Measurements from ENCODE around the gene CDK5RAP3. TPM values are rescaled to one million over a fixed set of nuclear protein-coding genes. Genes with fewer than 3 reads are reported as not detected.
"Not testable (repeated sequence)": the region's sequence is repeated elsewhere in the genome, so short reads cannot be mapped to it uniquely, and the experiment has no call there.

The CDK5RAP3 gene
- total RNA-seq, 1 experiment from 2014 or later: 59.4 TPM

GRCh38 chr17:48002266-48002915 is 31.5 kb downstream of the CDK5RAP3 start:
- H3K27me3 ChIP-seq: no peaks in the 10 kb centered on the region
- H3K9me3 ChIP-seq: no peaks in the 10 kb centered on the region
- no peaks in the 10 kb centered on the region for H3K36me3 ChIP-seq
- H3K4me3 ChIP-seq: no peak overlapping the region
- DNase-seq: peak; percentile 31

- Histone ChIP-seq H3K36me3 (no peaks in the 10 kb centered on the region), H3K9me3 (no peaks in the 10 kb centered on the region), H3K4me3 (no peak overlapping the region), H3K27me3 (no peaks in the 10 kb centered on the region)
- DNase-seq: peak; percentile 12
Measured at GRCh38 chr17:48002916-48003416, 32.1 kb downstream of the CDK5RAP3 start.

GRCh38 chr17:48003417-48004151 is 32.7 kb downstream of the CDK5RAP3 start:
- 0 out of 2 replicates have a peak, but pooled peaks cover under 1% of the 10 kb centered on the region for H3K27me3 ChIP-seq
- H3K4me3 ChIP-seq: no peak overlapping the region
- no peaks in the 10 kb centered on the region for H3K9me3 ChIP-seq
- DNase-seq: no peak
- no peaks in the 10 kb centered on the region for H3K36me3 ChIP-seq

- Histone ChIP-seq H3K36me3 (no peaks in the 10 kb centered on the region), H3K9me3 (no peaks in the 10 kb centered on the region), H3K4me3 (no peak overlapping the region), H3K27me3 (0 out of 2 replicates have a peak, but pooled peaks cover 2% of the 10 kb centered on the region)
- no peak for DNase-seq
Measured at GRCh38 chr17:48004983-48005382, 34.1 kb downstream of the CDK5RAP3 start.

GRCh38 chr17:48006936-48007709 is 36.2 kb downstream of the CDK5RAP3 start:
- no peaks in the 10 kb centered on the region for H3K36me3 ChIP-seq
- no peak for DNase-seq
- 0 out of 2 replicates have a peak, but pooled peaks cover 2% of the 10 kb centered on the region for H3K27me3 ChIP-seq
- H3K9me3 ChIP-seq: no peaks in the 10 kb centered on the region
- H3K4me3 ChIP-seq: no peak overlapping the region

- Histone ChIP-seq H3K9me3 (no peaks in the 10 kb centered on the region), H3K36me3 (no peaks in the 10 kb centered on the region)
- no peak for DNase-seq
Measured at GRCh38 chr17:48010193-48010592, 39.3 kb downstream of the CDK5RAP3 start.

GRCh38 chr17:48011405-48012150 is 40.7 kb downstream of the CDK5RAP3 start:
- Histone ChIP-seq H3K36me3 (no peaks in the 10 kb centered on the region), H3K4me3 (no peak overlapping the region), H3K27me3 (0 out of 2 replicates have a peak, but pooled peaks cover 2% of the 10 kb centered on the region), H3K9me3 (no peaks in the 10 kb centered on the region)
- DNase-seq: peak; percentile 44

More at GRCh38 chr17:48010193-48010592, 39.3 kb downstream of the CDK5RAP3 start:
- Histone ChIP-seq H3K4me3 (no peak overlapping the region), H3K27me3 (0 out of 2 replicates have a peak, but pooled peaks cover 2% of the 10 kb centered on the region)

GRCh38 chr17:48012151-48012520 is 41.2 kb downstream of the CDK5RAP3 start:
- Histone ChIP-seq H3K27me3 (0 out of 2 replicates have a peak, but pooled peaks cover 2% of the 10 kb centered on the region), H3K4me3 (no peak overlapping the region), H3K36me3 (no peaks in the 10 kb centered on the region), H3K9me3 (no peaks in the 10 kb centered on the region)
- no peak for DNase-seq

GRCh38 chr17:48012654-48013053 is 41.7 kb downstream of the CDK5RAP3 start:
- DNase-seq: no peak
- H3K4me3 ChIP-seq: no peak overlapping the region

GRCh38 chr17:48013876-48014594 is 43.1 kb downstream of the CDK5RAP3 start:
- Histone ChIP-seq H3K9me3 (no peaks in the 10 kb centered on the region), H3K4me3 (no peak overlapping the region), H3K36me3 (no peaks in the 10 kb centered on the region), H3K27me3 (no peaks in the 10 kb centered on the region)
- DNase-seq: no peak

More at GRCh38 chr17:48012654-48013053, 41.7 kb downstream of the CDK5RAP3 start:
- no peaks in the 10 kb centered on the region for H3K9me3 ChIP-seq
- H3K36me3 ChIP-seq: no peaks in the 10 kb centered on the region
- H3K27me3 ChIP-seq: 0 out of 2 replicates have a peak, but pooled peaks cover 2% of the 10 kb centered on the region

GRCh38 chr17:48014595-48015111 is 43.7 kb downstream of the CDK5RAP3 start:
- no peaks in the 10 kb centered on the region for H3K9me3 ChIP-seq
- DNase-seq: no peak
- no peaks in the 10 kb centered on the region for H3K36me3 ChIP-seq
- H3K4me3 ChIP-seq: no peak overlapping the region
- no peaks in the 10 kb centered on the region for H3K27me3 ChIP-seq

GRCh38 chr17:48016112-48016511 is 45.2 kb downstream of the CDK5RAP3 start:
- no peaks in the 10 kb centered on the region for H3K36me3 ChIP-seq
- peak; percentile 22 for DNase-seq

GRCh38 chr17:48017817-48018158 is 46.9 kb downstream of the CDK5RAP3 start:
- not testable (repeated sequence) for H3K27me3 ChIP-seq, H3K36me3 ChIP-seq, H3K9me3 ChIP-seq, H3K4me3 ChIP-seq, DNase-seq

More at GRCh38 chr17:48016112-48016511, 45.2 kb downstream of the CDK5RAP3 start:
- Histone ChIP-seq H3K27me3 (no peaks in the 10 kb centered on the region), H3K9me3 (no peaks in the 10 kb centered on the region), H3K4me3 (no peak overlapping the region)

- DNase-seq: no peak
- Histone ChIP-seq H3K27me3 (no peaks in the 10 kb centered on the region), H3K9me3 (no peaks in the 10 kb centered on the region), H3K4me3 (no peak overlapping the region), H3K36me3 (no peaks in the 10 kb centered on the region)
Measured at GRCh38 chr17:48021934-48022333, 51.0 kb downstream of the CDK5RAP3 start.

- Histone ChIP-seq H3K9me3 (no peaks in the 10 kb centered on the region), H3K4me3 (no peak overlapping the region), H3K36me3 (0 out of 2 replicates have a peak, but pooled peaks cover 3% of the 10 kb centered on the region), H3K27me3 (no peaks in the 10 kb centered on the region)
- no peak for DNase-seq
Measured at GRCh38 chr17:48022901-48023300, 52.0 kb downstream of the CDK5RAP3 start.
